Lung (tissue), 12 donors: ENCODE data around the gene PRF1. TPM values are rescaled to one million over a fixed set of nuclear protein-coding genes. Genes with fewer than 3 reads are reported as not detected.

Experiments used
- ATAC-seq: fragments of 200-7000 bp; cut with Tn5 transposase; one replicate; pipeline ENCODE4 v1.9.1; 2020; ENCODE audit warnings: moderate number of reproducible peaks; ENCODE audit not compliant: insufficient read depth, low FRiP score
- DNase-seq, 3 donors: peaks; one replicate each; pipeline ENCODE4 v3.0.0-alpha.2; 2013 to 2017
- H3K27ac ChIP-seq, 2 donors: one replicate each; pipeline ENCODE4 v1.5.1; 2013; ENCODE audit warnings: mild to moderate bottlenecking in 2 of 2, moderate library complexity in 2 of 2, control low read depth in 1 of 2, inconsistent platforms in 1 of 2, low read depth in 1 of 2, low read length in 1 of 2
- H3K27me3 ChIP-seq, 3 donors: one replicate each; pipeline ENCODE4 v1.5.1; 2013; ENCODE audit warnings: low read length in 2 of 3; ENCODE audit not compliant: control insufficient read depth in 3 of 3, insufficient read depth in 3 of 3
- H3K36me3 ChIP-seq, 4 donors: one replicate each; pipeline ENCODE4 v1.5.1; 2013; ENCODE audit warnings: low read length in 4 of 4, mild to moderate bottlenecking in 1 of 4, moderate library complexity in 1 of 4; ENCODE audit not compliant: control insufficient read depth in 4 of 4, insufficient read depth in 4 of 4
- H3K4me1 ChIP-seq, 5 donors: one replicate each; pipeline ENCODE4 v1.5.1; 2013; ENCODE audit warnings: low read length in 5 of 5, mild to moderate bottlenecking in 2 of 5, moderate library complexity in 1 of 5; ENCODE audit not compliant: control insufficient read depth in 5 of 5, insufficient read depth in 5 of 5
- H3K4me3 ChIP-seq: one replicate; pipeline ENCODE4 v1.5.1; 2013; ENCODE audit warnings: mild to moderate bottlenecking, control low read depth, moderate library complexity
- H3K9ac ChIP-seq, 2 donors: one replicate each; pipeline ENCODE4 v1.5.1; 2013; ENCODE audit warnings: low read length in 2 of 2, control low read depth in 1 of 2; ENCODE audit not compliant: insufficient read depth in 1 of 2
- H3K9me3 ChIP-seq, 4 donors: one replicate each; pipeline ENCODE4 v1.5.1; 2013; ENCODE audit warnings: low read length in 3 of 4, mild to moderate bottlenecking in 1 of 4, moderate library complexity in 1 of 4; ENCODE audit not compliant: control insufficient read depth in 4 of 4, insufficient read depth in 3 of 4
- CTCF ChIP-seq: IDR thresholded peaks from 2 replicates; pipeline ENCODE4 v1.5.1; 2012; ENCODE audit warnings: mild to moderate bottlenecking; ENCODE audit errors: control extremely low read depth, extremely low read depth
- WGBS, 2 donors: extraction: QIAGEN DNeasy Blood & Tissue Kit; methylation state at CpG; one replicate each; pipeline ENCODE4 v1.1.7; 2013; 5-methylcytosine and 5-hydroxymethylcytosine counted together
- polyA plus RNA-seq, 2 donors: library from polyadenylated mRNA; stranded (reverse); fragments of 200-250 nt; gene quantifications; one replicate each; pipeline ENCODE4 v1.2.1, GENCODE V29; 2013
- total RNA-seq, 2 donors: library from RNA; depleted of rRNA in 1 of 2; stranded (reverse); fragments of >200 nt in 1 of 2; gene quantifications; one replicate each; pipeline ENCODE4 v1.2.1, GENCODE V29; 2014 to 2021
- donor health status: control.
- donor health status: control.
- donor health status: Bipolar disorder and iron deficiency.
- donor health status: healthy.
- donor health status: DM: yes; HTN: yes; CAD: no.

The PRF1 gene
- total and polyA plus RNA-seq, 4 donors, result 3.2 to 11.5 (median 7.3) TPM

- Histone ChIP-seq H3K4me3 (no peak overlapping the region), H3K27me3 (no peaks in the 10 kb centered on the region), H3K4me1 (peaks cover 0 to 27% (median 7%) of the 10 kb centered on the region in 5 donors), H3K9ac (no peak overlapping the region), H3K27ac (no peak overlapping the region), H3K9me3 (no peaks in the 10 kb centered on the region), H3K36me3 (peaks cover 0 to 14% (median 0%) of the 10 kb centered on the region in 4 donors)
- peak; percentile 74 for TF ChIP-seq CTCF
- DNase-seq, result peak; percentile 77 to 80 (median 79)
- 84 to 90% methylated on average over 3 of the region's 3 CpGs for WGBS, 2 donors
- peak; percentile 70 for ATAC-seq
Measured at GRCh38 chr10:70549962-70550458, 52.5 kb downstream of the PRF1 start.

DNA sequence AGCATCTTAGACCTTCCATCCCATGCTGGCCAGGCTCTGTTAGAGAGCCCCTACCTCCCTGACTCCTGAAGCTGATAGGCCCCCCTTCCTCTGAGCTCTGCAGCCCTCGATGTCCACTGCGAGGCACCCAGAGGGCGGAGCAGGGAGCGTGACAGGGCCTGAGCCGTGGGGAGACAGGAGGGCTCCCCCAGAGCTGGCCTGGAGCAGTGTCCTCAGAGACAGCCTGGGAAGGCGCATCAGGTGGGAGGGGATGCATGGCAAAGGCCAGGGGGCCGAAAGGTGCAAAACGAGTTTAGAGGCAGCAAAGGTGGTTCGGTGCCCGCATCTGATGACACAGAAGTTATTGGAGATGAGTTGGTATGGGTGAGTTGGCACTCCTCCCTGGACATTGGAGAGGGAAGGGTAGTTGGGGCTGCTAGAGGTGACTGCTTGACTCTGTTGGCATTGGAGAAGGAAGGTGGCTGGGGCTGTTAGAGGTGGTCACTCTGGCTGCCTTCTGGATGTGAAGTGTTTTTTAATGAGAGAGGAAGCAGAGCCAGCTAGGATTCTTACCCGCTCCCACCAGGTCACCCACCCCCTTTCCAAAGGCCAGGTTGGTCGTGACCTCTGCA is 53.1 kb downstream of the PRF1 start:
- H3K27ac ChIP-seq, result no peak overlapping the region
- no peak for ATAC-seq
- no peak overlapping the region for H3K9ac ChIP-seq
- TF ChIP-seq CTCF, result no peak
- peaks cover 0 to 14% (median 0%) of the 10 kb centered on the region in 4 donors for H3K36me3 ChIP-seq
- no peak for DNase-seq
- H3K27me3 ChIP-seq, result no peaks in the 10 kb centered on the region
- H3K4me1 ChIP-seq, result peaks cover 0 to 27% (median 7%) of the 10 kb centered on the region in 5 donors
- no peaks in the 10 kb centered on the region for H3K9me3 ChIP-seq
- 81 to 85% methylated on average over 12 of the region's 12 CpGs for WGBS, 2 donors
- H3K4me3 ChIP-seq, result no peak overlapping the region

Other genes starting within 250 kb of the PRF1 start
- gene LRRC20, start 220.1 kb downstream of the PRF1 start, total RNA-seq, result 10 to 100 TPM in 1 of 2 donors, 1 to 10 TPM in 1; 4.6 to 13.4 TPM
- gene LRRC20, start 220.1 kb downstream of the PRF1 start, polyA plus RNA-seq, result 10 to 100 TPM in 1 of 2 donors, 1 to 10 TPM in 1; 5.9 to 10.0 TPM
- 10 to 100 TPM; 59.7 to 63.3 TPM for gene EIF4EBP2, start 198.6 kb downstream of the PRF1 start, total RNA-seq
- gene EIF4EBP2, start 198.6 kb downstream of the PRF1 start, polyA plus RNA-seq, result 10 to 100 TPM; 21.8 to 22.9 TPM
- gene NODAL, start 161.1 kb downstream of the PRF1 start, total RNA-seq, result not detected
- not detected for gene NODAL, start 161.1 kb downstream of the PRF1 start, polyA plus RNA-seq
- gene PALD1, start 124.0 kb downstream of the PRF1 start, total RNA-seq, result 10 to 100 TPM; 15.5 to 19.7 TPM
- 10 to 100 TPM; 10.5 to 15.7 TPM for gene PALD1, start 124.0 kb downstream of the PRF1 start, polyA plus RNA-seq
- 1 to 10 TPM; 1.1 to 3.9 TPM for gene ADAMTS14, start 69.8 kb upstream of the PRF1 start, total RNA-seq
- gene ADAMTS14, start 69.8 kb upstream of the PRF1 start, polyA plus RNA-seq, result 1 to 10 TPM in 1 of 2 donors, under 1 TPM in 1; 0.47 to 1.3 TPM
- not detected for gene TBATA, start 182.6 kb upstream of the PRF1 start, total RNA-seq
- not detected for gene TBATA, start 182.6 kb upstream of the PRF1 start, polyA plus RNA-seq
- 10 to 100 TPM; 45.7 to 57.4 TPM for gene SGPL1, start 213.2 kb upstream of the PRF1 start, total RNA-seq
- 10 to 100 TPM in 1 of 2 donors, 1 to 10 TPM in 1; 8.3 to 15.9 TPM for gene SGPL1, start 213.2 kb upstream of the PRF1 start, polyA plus RNA-seq